Myocyte (in vitro differentiated cells): ENCODE data around the gene ZNF835. TPM values are rescaled to one million over a fixed set of nuclear protein-coding genes. Genes with fewer than 3 reads are reported as not detected.
A peak's percentile ranks its signal among the peaks of the same experiment; 100 is the strongest.

Experiments used
- DNase-seq: peaks from one replicate; pipeline ENCODE4 v3.0.0-alpha.2; 2012; ENCODE audit warnings: low read depth
- total RNA-seq: library from RNA; depleted of rRNA; stranded (reverse); fragments of >200 nt; gene quantifications from 2 replicates; pipeline ENCODE4 v1.2.3, GENCODE V29; 2014

Gene ZNF835
- total RNA-seq, 1 donor from 2014 or later: not detected

DNA sequence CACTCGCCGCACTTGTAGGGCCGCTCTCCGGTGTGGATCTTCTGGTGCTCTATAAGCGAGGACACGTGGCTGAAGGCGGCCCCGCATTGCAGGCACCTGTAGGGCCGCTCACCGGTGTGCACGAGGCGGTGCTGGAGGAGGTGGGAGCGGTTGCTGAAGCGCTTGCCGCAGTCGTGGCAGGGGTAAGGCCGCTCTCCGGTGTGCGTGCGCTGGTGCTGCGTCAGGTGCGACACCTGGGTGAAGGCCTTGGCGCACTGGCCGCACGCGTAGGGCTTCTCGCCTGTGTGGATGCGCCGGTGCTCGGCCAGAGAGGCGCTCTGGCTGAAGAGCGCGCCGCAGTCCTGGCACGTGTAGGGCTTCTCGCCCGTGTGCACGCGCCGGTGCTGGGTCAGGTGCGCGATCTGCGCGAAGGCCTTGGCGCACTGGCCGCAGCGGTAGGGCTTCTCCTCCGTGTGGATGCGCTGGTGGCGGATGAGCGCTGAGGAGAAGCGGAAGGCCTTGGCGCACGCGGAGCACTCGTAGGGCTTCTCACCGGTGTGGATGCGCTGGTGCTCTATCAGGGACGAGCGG lies 7.5 kb downstream of the ZNF835 start:
- DNase-seq: no peak

DNA sequence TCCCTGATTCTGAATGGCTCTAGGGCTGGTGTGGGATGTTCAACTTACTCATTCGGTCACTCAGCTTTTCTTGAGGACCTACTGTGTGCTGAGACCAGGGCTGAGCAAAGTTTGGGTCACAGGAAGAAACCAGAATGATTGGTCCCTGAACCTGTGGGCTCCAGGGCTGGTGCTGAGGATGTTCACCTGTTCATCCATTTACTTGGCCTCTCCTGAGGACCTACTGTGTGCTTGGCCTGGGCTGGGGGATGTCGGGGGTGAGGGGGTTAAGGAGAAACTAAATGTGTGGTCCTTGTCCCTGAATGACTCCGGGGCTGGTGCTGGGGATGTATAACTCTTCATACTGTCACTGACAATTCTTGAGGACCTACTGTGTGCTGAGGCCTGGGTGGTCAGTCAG lies 10.3 kb downstream of the ZNF835 start:
- DNase-seq: no peak

DNA sequence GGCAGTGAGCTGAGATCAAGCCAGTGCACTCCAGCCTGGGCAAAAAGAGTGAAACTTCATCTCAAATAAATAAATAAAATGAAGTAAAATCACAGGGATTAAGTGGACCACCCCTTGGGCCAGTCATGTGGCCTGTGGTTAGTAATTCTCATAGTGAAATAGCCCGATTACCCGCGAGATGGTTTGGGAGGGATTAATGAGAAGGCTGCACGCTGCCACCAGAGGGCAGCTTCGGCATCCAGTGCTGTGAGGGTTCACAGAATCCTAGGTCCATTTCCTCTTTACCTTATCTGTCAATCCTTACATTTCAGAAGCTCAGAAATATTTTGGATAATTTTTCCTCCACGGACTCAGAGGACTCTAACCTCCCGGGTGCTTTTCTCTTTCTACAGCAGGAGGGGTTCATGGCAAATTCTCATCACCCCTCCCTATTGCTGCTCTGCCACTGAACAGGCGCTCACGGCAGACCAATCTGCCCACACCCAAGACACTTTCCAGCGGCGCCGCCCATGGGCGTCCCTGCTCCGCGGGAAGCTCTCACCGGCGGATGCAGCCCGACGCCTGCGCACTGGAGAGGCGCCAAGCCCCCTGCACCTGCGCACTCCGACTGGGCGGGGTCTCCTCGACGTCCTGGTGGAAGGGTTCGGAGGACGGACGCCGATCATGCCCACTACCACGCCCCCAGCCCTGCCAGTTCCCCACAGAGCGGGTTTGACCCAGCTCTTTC lies 11.0 kb downstream of the ZNF835 start:
- no peak for DNase-seq

DNA sequence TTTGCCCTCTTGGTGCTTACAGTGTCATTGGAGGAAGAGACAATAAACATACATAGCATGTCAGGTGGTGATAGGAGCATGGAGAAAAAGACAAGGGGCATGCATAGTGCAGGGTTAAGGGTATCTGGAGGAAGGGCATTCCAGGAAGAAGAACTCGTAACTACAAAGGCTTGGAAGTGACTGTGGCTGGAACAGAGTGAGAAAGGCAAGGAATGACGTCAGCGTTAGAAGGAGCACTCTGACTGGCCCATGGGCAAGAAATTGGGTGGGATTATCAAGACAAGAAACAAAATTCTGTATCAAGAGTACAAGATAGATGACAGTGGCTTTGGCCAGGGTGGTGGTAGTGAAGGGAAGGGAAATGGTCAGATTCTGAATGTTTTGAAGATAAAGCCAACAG lies 17.4 kb downstream of the ZNF835 start:
- DNase-seq: no peak

DNA sequence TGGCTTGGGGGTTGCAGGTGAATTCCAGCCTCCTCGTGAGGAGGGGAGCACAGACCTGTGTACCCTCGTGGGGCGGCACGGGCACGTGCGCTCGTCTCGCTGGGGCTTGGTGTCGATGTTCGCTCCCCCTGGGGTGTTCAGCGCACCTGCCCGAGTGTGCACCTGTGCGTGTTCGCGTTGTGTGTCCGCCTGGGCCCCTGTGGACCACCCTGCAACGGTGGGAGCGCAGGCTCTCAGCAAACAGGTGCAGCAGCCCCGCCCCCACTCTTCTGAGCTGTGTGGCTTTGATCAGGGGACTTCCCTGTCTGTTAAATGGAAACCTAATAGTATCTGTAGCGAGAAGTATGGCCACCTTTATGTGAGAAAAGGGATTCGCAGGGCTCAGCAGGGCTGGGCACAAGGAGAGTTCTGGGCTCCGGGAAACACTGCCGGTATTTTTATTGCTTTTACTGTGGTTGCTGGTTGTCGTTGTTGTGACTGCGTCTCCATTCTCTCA lies 28.0 kb downstream of the ZNF835 start:
- no peak for DNase-seq

DNA sequence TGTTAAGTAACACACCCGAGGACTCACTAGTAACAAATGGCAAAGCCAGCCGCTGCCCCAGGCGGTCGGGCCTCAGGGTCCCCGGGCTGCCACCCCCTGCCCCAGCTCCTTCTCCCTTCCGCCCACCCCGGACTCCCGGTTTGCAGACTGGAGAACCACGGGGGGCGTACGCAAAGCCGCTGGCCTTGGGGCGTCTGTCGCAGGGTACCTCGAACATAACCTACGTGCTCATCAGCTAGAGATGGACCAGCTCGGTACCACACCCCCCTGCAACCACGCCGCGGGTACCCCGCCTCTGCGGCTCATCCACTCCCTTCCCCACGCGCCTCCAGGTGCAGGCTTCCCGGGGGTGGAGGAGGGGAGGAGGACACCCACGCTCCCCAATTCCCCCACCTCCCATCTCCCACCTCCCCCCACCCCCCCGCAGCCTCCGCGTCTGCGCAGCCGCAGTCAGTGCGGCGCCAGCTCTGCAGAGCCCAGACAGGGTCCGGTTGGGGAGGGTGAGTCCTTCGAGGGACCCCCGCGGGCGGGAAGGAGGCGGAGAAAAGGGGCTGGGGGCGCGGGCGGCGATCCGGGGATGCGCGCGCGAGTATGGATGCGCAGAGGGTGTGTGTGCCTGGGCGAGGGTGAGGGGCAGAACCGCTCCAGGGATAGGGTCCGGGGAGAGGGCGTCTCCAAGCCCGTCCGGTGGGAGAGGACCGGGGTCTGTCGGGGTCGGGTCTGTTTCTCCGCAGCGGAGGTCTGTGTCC lies 28.7 kb downstream of the ZNF835 start, which contains the start of gene SMIM17:
Gene SMIM17, plus strand, starts transcription at position 449 of the 749 bp plus-strand sequence. CDS start 2,509 bp downstream, outside the sequence.
- no peak for DNase-seq

DNA sequence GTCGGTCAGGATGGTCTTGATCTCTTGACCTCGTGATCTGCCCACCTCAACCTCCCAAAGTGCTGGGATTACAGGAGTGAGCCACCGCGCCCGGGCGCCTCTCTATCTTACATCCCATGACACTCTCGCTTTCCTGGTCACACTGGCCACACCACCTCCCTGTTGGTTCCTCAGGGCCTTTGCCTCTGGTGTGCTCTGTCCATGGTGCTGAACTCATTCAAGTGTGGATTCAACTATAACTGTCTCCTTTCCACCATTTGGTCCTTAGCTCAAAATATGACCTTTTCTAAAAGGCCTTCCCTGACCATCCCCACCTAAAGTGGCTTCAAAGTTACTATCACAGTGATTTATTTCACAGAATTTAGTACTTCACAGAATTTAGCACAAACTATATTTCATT lies 32.3 kb downstream of the ZNF835 start:
- peak; percentile 46 for DNase-seq

DNA sequence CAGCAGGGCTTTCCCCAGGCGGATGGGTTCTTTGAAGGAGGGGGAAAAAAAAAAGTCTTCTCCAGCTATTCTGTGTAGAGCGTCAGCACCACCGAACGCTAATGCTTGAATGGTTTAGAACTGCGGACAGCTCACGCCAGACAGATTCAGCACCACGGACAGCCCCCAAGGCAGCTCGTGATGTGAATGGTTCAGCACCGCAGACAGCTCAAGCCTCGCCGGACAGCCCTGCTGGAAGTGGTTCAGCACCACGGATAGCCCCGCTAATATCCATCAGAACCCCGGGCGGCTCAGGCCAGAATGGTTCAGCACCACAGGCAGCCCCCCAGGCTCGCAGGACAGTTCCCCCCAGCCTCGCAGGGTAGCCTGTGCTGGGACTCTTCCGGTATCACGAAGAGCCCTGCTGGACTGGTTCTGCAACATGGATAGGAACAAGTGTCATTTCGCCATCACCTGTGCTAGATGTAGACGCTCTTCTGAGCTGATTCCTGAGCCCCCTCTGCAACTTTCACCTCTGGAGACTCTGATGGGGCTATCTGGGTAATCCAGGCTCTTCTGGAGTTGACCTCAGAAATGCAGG lies 33.5 kb downstream of the ZNF835 start:
- DNase-seq: peak; percentile 85

DNA sequence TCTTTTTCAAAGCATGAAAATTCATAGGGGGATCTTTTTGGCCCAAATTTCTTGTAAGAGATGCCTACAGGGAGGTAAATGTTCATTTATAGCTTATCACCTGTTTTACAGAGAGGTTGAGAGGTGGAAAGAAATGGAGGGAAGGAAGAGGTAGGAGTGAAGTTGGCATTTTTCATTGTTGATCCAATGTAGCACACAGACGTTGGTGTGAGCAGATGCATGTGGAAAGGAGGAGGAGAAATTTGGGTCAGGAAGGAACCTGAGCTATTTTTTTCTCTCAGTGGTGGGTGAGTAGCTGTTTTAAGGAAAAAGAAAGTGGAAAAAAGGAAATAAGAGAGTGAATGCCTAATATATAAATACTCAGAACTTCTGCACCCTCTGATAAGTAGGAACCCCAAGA lies 38.5 kb downstream of the ZNF835 start:
- DNase-seq: no peak

DNA sequence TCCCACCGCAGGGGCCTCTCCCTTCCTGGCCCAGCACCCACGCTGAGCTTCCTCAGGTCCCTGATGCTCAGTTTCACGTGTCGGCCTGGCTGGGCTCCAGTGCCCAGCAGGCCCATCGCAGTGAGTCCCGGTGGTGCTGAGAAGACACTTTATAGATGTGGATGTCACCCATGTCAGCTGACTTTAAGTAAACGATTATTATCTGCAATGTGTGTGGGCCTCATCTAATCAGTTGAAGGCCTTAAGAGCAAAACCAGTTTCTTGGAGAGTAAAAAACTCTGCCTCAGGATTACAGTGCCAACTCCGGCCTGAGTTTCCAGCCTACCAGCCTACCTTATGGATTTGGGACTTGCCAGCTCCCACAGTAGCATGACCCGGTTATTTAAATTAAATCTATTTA lies 45.8 kb downstream of the ZNF835 start:
- DNase-seq: no peak

DNA sequence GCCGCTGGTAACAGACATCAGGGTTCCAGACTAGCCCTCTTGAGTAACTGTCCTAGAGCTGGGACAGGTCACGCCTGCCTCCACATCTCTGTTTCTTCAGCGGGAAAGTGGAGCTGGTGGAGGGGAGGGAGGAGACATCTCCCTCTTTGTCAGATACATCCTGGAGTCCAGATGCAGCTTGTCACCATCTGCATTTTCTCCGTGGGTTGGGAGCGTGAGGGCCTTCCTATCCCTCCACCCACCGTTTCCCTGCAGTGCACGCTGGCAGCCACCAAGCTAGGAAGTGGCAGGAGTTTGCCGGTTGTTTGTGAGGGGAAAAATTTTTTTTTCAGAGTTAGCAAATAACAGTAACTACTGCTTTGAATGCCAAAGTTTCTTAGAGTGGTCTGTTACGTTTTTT lies 48.6 kb downstream of the ZNF835 start:
- DNase-seq: no peak

DNA sequence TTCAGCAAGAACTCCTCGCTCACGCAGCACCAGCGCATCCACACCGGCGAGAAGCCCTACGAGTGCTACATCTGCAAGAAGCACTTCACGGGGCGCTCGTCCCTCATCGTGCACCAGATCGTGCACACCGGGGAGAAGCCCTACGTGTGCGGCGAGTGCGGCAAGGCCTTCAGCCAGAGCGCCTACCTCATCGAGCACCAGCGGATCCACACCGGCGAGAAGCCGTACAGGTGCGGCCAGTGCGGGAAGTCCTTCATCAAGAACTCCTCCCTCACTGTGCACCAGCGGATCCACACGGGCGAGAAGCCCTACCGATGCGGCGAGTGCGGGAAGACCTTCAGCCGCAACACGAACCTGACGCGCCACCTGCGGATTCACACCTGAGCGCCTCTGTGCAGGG lies 49.2 kb downstream of the ZNF835 start:
- DNase-seq: no peak

DNA sequence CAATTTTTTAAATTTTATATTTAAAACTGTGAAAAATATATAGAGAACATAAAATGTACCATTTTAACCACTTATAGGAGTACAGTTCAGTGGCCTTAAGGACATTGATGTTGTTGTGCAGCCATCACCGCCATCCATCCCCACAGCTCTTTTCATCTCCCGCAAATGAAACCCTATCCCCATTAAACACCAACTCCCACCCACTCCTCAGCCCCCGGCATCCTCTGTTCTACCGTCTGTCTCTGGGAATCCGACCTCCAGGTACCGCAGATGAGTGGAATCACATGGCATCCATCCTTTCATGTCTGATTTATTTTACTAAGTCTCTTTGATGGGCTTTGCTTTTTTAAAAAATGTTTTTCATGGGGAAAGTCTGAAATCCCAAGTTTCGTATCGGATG lies 52.4 kb downstream of the ZNF835 start:
- no peak for DNase-seq

DNA sequence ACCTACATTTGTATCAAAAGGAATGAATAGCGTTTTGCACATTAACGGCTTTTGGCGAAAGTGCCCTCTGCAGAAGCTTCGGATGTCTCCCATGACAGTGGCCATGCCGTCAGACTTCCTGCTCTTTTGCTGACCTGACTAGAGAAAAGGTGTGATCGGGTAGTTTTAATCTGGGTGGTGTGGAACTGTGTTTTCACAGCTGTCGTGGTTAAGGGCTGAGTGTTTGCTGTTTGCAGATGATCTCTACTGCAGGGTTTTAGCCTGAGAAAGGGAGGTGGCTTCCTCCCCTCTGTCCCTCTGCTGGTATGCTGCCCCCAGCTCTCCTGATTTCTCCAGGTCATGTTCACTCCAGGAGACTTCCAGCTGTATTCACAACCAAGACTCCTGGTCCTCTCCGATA lies 54.0 kb downstream of the ZNF835 start:
- DNase-seq: peak; percentile 26

DNA sequence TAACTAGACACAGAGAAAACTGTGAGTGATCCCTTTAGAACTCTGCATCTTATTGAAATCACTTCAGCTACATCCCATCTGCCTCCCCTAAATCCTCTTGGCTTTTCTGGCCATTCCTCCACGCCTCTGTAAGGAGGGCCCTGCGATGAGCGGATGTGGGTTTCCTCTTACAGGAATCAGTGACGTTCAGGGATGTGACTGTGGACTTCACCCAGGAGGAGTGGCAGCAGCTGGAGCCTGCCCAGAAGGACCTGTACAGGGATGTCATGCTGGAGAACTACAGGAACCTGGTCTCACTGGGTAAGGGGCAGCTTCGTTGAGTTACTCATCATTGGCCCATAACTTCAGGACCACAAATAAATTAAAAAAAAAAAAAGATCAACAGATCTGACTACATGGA lies 57.9 kb downstream of the ZNF835 start:
- DNase-seq: no peak

DNA sequence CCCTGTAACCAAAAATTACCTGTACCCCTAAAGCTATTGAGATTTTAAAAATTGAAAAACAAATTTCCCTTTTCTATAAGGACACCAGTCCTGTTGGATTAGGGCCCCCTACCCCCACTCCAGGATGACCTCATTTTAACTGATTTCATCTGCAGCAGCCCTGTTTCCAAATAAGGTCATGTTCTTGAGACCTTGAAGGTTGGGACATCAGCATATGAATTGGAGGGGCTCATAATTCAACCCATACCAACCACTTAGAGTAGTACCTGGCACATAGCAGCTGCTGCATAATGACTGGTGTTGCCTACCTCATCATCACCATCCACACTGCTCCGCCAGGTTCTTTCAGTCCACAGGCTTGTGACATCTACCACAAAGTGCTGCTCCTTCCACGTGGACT lies 58.8 kb downstream of the ZNF835 start:
- DNase-seq: no peak

Other genes with a start within 250 kb of the ZNF835 start
- 3.1 and 4.6 TPM in 2 replicates for gene ZNF667, start 194.4 kb downstream of the ZNF835 start, total RNA-seq
- gene ZNF471, start 163.9 kb downstream of the ZNF835 start, total RNA-seq: 1.4 and 2.2 TPM in 2 replicates
- 9.6 and 10.2 TPM in 2 replicates for gene ZFP28, start 132.8 kb downstream of the ZNF835 start, total RNA-seq
- 2.0 and 2.1 TPM in 2 replicates for gene ZNF470, start 104.3 kb downstream of the ZNF835 start, total RNA-seq
- gene ZNF71, start 76.5 kb downstream of the ZNF835 start, total RNA-seq: 6.2 and 7.5 TPM in 2 replicates
- 0.48 and 0.78 TPM in 2 replicates for gene SMIM17, start 28.6 kb downstream of the ZNF835 start, total RNA-seq
- not detected in 2 replicates for gene PEG3, start 169.0 kb upstream of the ZNF835 start, total RNA-seq
- gene ZIM2, start 169.0 kb upstream of the ZNF835 start, total RNA-seq: not detected in 2 replicates